GM10266 (cell line): ENCODE data around the gene FILIP1.

Experiments used
- DNase-seq: peaks from one replicate; pipeline ENCODE4 v3.0.0; 2012; ENCODE audit errors: extremely low spot score
- CTCF ChIP-seq: IDR thresholded peaks from 2 replicates; pipeline ENCODE4 v1.5.1; 2012; ENCODE audit warnings: mild to moderate bottlenecking, low read depth; ENCODE audit not compliant: control insufficient read depth, insufficient read depth; ENCODE audit errors: missing control alignments

FILIP1 gene

DNA sequence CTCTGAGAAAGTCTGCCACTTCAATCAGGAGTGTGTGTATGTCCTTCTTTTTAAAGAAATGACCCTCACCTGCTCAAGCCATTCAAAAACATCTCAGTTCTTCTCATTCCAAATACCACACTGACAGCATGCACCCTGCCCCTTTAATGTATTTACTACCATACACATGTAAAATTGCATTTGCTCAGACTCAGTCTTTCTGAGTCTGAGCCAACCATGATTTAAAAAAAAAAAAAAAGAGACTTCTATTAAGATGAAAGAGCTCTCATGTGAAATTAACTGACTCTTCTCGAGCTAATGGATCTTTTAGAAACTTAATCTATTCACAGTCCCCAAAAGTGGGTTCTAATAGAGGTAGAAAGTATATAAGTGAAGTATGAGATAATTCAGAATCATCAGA is 1.4 kb upstream of the FILIP1 start:
- DNase-seq = no peak
- TF ChIP-seq CTCF = no peak

GRCh38 chr6:75494290-75494689 is 690 bp upstream of the FILIP1 start:
- no peak for DNase-seq
- no peak for TF ChIP-seq CTCF

DNA sequence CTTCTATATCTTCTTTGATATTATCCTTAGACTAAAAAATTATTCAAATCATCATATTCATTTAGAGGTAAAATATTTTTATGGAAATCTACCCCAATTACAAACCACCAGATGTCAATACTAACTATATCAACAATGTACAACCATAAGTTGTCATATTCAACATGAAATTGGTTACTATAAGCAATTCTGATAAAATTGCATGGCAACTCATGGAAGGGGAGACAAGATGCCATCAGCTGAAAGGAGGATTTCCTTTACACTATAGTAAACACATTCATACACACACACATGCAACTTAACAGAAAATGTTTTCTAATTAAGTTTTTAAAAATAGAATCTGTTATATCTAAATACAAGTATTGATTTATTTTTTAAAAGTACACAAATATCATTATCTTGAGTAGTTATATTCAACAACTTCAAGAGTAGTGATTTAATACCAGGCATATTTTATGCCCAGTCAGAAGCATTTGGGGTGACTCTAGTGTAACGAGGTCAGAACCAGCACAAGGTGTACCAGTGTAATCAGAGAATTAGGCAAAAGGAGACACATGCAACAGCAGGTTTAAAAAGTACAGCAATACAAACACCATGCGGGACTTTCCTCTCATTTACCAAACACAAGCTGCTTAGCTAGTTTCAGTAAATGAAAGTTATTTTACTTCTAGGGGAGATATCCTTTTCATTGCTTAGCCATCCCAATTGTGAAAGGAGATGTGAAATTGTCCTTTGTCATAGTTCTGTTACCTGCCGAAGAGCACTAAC is 1.0 kb downstream of the FILIP1 start:
- DNase-seq = no peak
- no peak for TF ChIP-seq CTCF

DNA sequence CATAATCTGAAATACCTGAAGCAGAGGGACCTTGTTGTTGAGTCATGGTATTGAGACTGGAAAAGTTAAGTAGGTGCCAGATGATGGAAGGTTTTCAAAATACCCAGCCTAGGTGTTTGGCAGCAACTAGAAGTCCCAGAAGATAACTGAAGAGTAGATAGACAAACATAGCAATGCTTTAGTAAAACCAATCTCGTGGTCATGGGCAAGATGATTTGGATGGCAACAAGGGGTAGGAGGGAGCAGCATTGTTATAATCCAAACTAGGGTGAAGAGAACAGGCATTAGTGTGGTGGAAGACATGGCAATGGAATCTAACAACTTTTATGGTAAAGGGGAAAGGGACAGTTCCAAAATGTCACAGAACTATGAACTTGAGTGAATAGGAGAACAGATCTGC is 2.3 kb downstream of the FILIP1 start:
- no peak for TF ChIP-seq CTCF
- no peak for DNase-seq

- DNase-seq = no peak
- TF ChIP-seq CTCF = no peak
These were observed 2.9 kb downstream of the FILIP1 start for GRCh38 chr6:75490706-75491105.

- TF ChIP-seq CTCF = no peak
- DNase-seq = no peak
These were observed 4.6 kb downstream of the FILIP1 start for GRCh38 chr6:75489025-75489424.

DNA sequence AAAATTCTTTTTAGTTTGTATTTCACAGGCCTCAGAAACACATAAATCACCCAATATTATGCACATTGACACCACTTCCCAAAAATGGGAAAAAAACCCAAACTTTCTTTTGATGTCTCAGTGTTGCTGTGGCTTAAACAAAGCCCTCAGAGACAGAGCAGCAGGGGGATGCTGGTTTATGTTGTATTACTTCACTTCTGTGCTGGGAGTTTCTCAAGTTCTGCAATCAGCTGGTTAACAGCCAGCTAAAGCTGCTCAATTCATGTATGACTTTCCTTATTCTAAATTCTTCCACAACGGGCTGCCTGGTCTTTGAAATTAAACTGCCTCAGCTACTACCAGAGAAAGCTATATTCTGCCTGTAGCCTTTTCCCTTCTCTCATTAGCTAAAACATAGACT is 5.6 kb downstream of the FILIP1 start:
- no peak for TF ChIP-seq CTCF
- DNase-seq = no peak
